Spleen (tissue), 7 donors: ENCODE data around the gene COTL1.

Experiments used
- POLR2A ChIP-seq, 3 donors: fragments of 450-650 bp; IDR thresholded peaks; one replicate each; pipeline ENCODE4 v1.5.1; 2017; ENCODE audit warnings: antibody characterized with exemption in 3 of 3, mild to moderate bottlenecking in 1 of 3
- POLR2AphosphoS5 ChIP-seq, 3 donors: sonication (generic); formaldehyde crosslinking; IDR thresholded peaks; one replicate each; pipeline ENCODE4 v1.5.1; 2017; ENCODE audit warnings: antibody characterized with exemption in 3 of 3
- TF ChIP-seq, protein P1 (sequence below), 11 experiments: fragments of 200-600 bp in 7 of 11; fragments of 450-650 bp in 4 of 11; sonication (generic) in 4 of 11; IDR thresholded peaks in 8 of 11; conservative IDR thresholded peaks in 3 of 11; 1 replicate in 7 of 11; 2 replicates in 4 of 11; pipeline versions ENCODE4 v1.4.0 to v1.8.0; 2016 to 2021; ENCODE audit warnings: antibody characterized with exemption in 11 of 11, inconsistent platforms in 4 of 11, mild to moderate bottlenecking in 1 of 11
- donor health status: DM: no; HTN: no; CAD: no; lungs with moderate emphysema.
- donor health status: DM: no; HTN: no; CAD: no.
- donor health status: DM: no; HTN: no; CAD: no.

DNA sequence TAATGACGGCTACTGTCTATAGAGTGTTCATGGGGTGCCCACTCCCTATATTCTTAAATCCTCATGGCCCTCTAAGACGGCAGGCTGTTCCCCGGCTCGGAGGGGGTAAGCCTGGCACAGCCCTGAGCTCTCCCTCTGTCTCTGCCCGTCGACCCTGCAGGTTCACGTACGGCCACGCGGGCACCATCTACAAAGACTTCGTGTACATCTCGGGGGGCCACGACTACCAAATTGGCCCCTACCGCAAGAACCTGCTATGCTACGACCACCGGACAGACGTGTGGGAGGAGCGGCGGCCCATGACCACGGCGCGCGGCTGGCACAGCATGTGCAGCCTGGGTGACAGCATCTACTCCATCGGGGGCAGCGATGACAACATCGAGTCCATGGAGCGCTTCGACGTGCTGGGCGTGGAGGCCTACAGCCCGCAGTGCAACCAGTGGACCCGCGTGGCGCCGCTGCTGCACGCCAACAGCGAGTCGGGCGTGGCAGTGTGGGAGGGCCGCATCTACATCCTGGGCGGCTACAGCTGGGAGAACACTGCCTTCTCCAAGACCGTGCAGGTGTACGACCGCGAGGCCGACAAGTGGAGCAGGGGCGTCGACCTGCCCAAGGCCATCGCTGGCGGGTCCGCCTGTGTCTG, 43.7 kb upstream of the COTL1 start:
- TF ChIP-seq, protein P1, sequence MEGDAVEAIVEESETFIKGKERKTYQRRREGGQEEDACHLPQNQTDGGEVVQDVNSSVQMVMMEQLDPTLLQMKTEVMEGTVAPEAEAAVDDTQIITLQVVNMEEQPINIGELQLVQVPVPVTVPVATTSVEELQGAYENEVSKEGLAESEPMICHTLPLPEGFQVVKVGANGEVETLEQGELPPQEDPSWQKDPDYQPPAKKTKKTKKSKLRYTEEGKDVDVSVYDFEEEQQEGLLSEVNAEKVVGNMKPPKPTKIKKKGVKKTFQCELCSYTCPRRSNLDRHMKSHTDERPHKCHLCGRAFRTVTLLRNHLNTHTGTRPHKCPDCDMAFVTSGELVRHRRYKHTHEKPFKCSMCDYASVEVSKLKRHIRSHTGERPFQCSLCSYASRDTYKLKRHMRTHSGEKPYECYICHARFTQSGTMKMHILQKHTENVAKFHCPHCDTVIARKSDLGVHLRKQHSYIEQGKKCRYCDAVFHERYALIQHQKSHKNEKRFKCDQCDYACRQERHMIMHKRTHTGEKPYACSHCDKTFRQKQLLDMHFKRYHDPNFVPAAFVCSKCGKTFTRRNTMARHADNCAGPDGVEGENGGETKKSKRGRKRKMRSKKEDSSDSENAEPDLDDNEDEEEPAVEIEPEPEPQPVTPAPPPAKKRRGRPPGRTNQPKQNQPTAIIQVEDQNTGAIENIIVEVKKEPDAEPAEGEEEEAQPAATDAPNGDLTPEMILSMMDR (IDR thresholded peaks at IDR 0.05 in 8 of 11, conservative IDR thresholded peaks at IDR 0.05 in 3 of 11): no peak
- TF ChIP-seq POLR2A (IDR thresholded peaks at IDR 0.05) (no peak), POLR2AphosphoS5 (IDR thresholded peaks at IDR 0.05) (peak in 2 of 3 donors; percentile 29 to 67)
